MCF 10A (cell line): ENCODE data around the gene SLC7A9. TPM values are rescaled to one million over a fixed set of nuclear protein-coding genes. Genes with fewer than 3 reads are reported as not detected.
"Not testable (repeated sequence)": the region's sequence is repeated elsewhere in the genome, so short reads cannot be mapped to it uniquely, and the experiment has no call there.

Source experiments
- BruUV-seq: library from RNA; stranded (reverse); fragments of 400-500 nt; replicated peaks from 2 replicates; lab custom pipeline; 2021; lab: Mats Ljungman, UMichigan
- CTCF ChIA-PET: fragments of 300-600 bp; sonication (Branson Sonifier 250); formaldehyde crosslinking; extraction: SDS; loops from one replicate; lab custom pipeline; 2021; ENCODE audit warnings: antibody characterized with exemption, inconsistent platforms; lab: Yijun Ruan, JAX
- POLR2A ChIA-PET: fragments of 300-600, 350-650 bp; sonication (Branson Sonifier 250); formaldehyde crosslinking; extraction: SDS; loops from one replicate; lab custom pipeline; 2020; ENCODE audit warnings: antibody characterized with exemption, inconsistent platforms; lab: Yijun Ruan, JAX
- DNase-seq: peaks from one replicate; pipeline ENCODE4 v3.0.0-alpha.2; 2018; ENCODE audit not compliant: unreplicated experiment
- H3K27ac Mint-ChIP-seq: one replicate; pipeline ENCODE4 v1.8.0; 2022; ENCODE audit warnings: mild to moderate bottlenecking, low read depth, mixed read lengths; ENCODE audit not compliant: unreplicated experiment
- H3K27me3 Mint-ChIP-seq: one replicate; pipeline ENCODE4 v1.8.0; 2022; ENCODE audit warnings: mixed read lengths; ENCODE audit not compliant: insufficient read depth, unreplicated experiment
- H3K36me3 Mint-ChIP-seq: one replicate; pipeline ENCODE4 v1.8.0; 2022; ENCODE audit warnings: mild to moderate bottlenecking, moderate library complexity, mixed read lengths; ENCODE audit not compliant: insufficient read depth, unreplicated experiment
- H3K4me1 Mint-ChIP-seq: one replicate; pipeline ENCODE4 v1.8.0; 2022; ENCODE audit warnings: mixed read lengths; ENCODE audit not compliant: insufficient read depth, unreplicated experiment
- H3K4me3 Mint-ChIP-seq: one replicate; pipeline ENCODE4 v1.8.0; 2022; ENCODE audit warnings: mild to moderate bottlenecking, moderate library complexity, mixed read lengths; ENCODE audit not compliant: unreplicated experiment
- H3K9me3 Mint-ChIP-seq: one replicate; pipeline ENCODE4 v1.8.0; 2022; ENCODE audit warnings: mixed read lengths; ENCODE audit not compliant: unreplicated experiment
- intact Hi-C: fragments of 100-400 bp; cut with micrococcal nuclease; formaldehyde crosslinking; loops from 2 replicates; pipeline ENCODE4 v1.14.1; 2022
- total RNA-seq: library from RNA; stranded (reverse); gene quantifications from 2 replicates; pipeline ENCODE4 v1.2.3, GENCODE V29; 2022
- TF ChIP-seq, protein P1 (sequence below): fragments of 200-600 bp; IDR thresholded peaks from one replicate; pipeline ENCODE4 v1.8.0; 2022; ENCODE audit warnings: antibody characterized with exemption, mild to moderate bottlenecking; ENCODE audit not compliant: unreplicated experiment

Gene SLC7A9
- total RNA-seq, 1 experiment from 2014 or later: not detected

DNA sequence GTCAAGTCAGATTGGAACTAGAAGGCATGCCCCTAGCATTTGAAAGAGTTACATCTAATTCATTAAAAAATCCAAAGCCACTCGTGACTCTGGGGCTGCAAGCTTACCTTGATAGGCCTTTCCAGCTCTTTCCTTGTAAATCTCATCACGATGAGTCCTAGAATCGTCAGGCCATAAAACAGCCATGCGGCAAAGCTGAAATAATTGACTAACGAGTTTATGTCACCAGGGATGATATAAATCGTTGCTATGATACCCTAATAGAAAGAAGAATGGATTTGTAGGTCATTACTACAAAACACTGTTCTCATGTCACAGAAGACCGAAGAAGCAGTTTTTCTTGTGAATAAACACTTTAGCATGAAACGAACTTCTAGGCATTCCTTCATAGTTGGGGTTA lies 27.5 kb downstream of the SLC7A9 start:
- TF ChIP-seq, protein P1, sequence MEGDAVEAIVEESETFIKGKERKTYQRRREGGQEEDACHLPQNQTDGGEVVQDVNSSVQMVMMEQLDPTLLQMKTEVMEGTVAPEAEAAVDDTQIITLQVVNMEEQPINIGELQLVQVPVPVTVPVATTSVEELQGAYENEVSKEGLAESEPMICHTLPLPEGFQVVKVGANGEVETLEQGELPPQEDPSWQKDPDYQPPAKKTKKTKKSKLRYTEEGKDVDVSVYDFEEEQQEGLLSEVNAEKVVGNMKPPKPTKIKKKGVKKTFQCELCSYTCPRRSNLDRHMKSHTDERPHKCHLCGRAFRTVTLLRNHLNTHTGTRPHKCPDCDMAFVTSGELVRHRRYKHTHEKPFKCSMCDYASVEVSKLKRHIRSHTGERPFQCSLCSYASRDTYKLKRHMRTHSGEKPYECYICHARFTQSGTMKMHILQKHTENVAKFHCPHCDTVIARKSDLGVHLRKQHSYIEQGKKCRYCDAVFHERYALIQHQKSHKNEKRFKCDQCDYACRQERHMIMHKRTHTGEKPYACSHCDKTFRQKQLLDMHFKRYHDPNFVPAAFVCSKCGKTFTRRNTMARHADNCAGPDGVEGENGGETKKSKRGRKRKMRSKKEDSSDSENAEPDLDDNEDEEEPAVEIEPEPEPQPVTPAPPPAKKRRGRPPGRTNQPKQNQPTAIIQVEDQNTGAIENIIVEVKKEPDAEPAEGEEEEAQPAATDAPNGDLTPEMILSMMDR: no peak
- H3K9me3 Mint-ChIP-seq: peaks cover 7% of the 10 kb centered on the region
- BruUV-seq: no TSS peak
- H3K27ac Mint-ChIP-seq: no peak overlapping the region
- ChIA-PET CTCF (no interaction called here), POLR2A (no interaction called here)
- no peaks in the 10 kb centered on the region for H3K4me1 Mint-ChIP-seq
- no peaks in the 10 kb centered on the region for H3K27me3 Mint-ChIP-seq
- no peak for DNase-seq
- H3K36me3 Mint-ChIP-seq: no peaks in the 10 kb centered on the region
- H3K4me3 Mint-ChIP-seq: no peak overlapping the region
- intact Hi-C loops: no loop called here

DNA sequence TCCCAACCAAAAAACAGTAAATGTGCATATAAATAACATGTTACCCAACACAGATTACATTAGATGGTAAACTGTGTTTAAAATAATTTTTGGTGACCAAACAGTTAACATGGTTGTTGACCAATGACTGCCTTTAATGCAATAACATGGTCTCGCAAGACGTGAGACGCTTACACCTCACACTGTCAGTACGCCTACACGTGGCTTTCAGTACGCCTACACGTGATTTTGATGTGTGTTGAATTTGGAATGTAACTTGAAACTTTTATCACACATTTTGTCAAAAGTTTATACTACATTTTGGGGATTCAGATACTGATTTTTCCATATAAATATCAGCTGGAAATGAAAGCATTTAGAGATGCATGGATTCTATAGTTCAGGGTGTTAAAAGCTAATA lies 32.0 kb downstream of the SLC7A9 start:
- POLR2A ChIA-PET: no interaction called here
- no peak overlapping the region for H3K27ac Mint-ChIP-seq

DNA sequence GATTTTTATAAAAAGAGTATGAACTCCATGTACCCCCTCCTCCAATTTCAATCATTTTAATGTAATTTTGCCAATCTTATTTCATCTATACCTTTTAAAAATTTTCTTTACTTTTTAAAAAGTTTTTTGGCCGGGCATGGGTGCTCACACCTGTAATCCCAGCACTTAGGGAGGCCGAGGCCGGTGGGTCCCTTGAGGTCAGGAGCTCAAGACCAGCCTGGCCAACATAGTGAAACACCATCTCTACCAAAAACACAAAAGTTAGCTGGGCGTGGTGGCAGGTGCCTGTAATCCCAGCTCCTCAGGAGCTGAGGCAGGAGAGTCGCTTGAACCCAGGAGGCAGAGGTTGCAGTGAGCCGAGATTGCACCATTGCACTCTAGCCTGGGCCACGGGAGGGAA lies 36.2 kb downstream of the SLC7A9 start:
- H3K27me3 Mint-ChIP-seq, H3K36me3 Mint-ChIP-seq, H3K9me3 Mint-ChIP-seq, BruUV-seq, H3K27ac Mint-ChIP-seq, H3K4me1 Mint-ChIP-seq, DNase-seq, CTCF ChIA-PET, H3K4me3 Mint-ChIP-seq, POLR2A ChIA-PET, intact Hi-C loops: not testable (repeated sequence)

More for the DNA sequence above, 32.0 kb downstream of the SLC7A9 start:
- TF ChIP-seq, protein P1: no peak
- CTCF ChIA-PET: no interaction called here
- Mint-ChIP-seq H3K4me3 (no peak overlapping the region), H3K4me1 (no peaks in the 10 kb centered on the region), H3K36me3 (no peaks in the 10 kb centered on the region), H3K9me3 (peaks cover 7% of the 10 kb centered on the region), H3K27me3 (no peaks in the 10 kb centered on the region)
- no TSS peak for BruUV-seq
- intact Hi-C loops: no loop called here
- no peak for DNase-seq

DNA sequence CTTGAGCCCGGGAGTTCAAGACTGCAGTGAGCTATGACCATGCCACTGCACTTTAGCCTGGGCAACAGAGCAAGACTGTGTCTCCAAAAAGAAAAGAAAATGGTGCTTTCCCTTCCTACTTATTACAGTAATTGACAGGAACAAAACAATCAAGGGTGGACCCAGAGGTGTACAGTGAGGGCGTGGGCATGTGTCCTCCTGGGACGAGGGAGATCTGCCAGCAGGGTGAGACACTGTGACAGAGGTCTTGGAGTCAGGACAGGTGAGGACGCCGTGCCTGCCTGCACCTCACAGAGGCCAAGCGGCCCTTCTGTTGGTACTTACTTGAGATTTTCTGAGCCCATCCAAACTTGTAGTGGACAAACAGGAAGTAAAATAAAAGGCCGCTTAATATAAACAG lies 36.7 kb downstream of the SLC7A9 start:
- H3K4me3 Mint-ChIP-seq, intact Hi-C loops, DNase-seq, BruUV-seq, POLR2A ChIA-PET, H3K9me3 Mint-ChIP-seq, H3K27ac Mint-ChIP-seq, H3K36me3 Mint-ChIP-seq, H3K27me3 Mint-ChIP-seq, H3K4me1 Mint-ChIP-seq, CTCF ChIA-PET: not testable (repeated sequence)

DNA sequence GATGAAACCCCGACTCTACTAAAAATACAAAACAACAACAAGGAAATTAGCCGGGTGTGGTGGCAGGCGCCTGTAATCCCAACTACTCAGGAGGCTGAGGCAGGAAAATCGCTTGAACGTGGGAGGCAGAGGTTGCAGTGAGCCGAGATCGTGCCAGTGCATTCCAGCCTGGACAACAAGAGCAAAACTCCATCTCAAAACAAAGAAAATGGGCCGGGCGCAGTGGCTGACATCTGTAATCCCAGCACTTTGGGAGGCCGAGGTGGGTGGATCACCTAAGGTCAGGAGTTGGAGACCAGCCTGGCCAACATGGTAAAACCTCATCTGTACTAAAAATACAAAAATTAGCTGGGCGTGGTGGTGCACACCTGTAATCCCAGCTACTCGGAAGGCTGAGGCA lies 37.5 kb downstream of the SLC7A9 start:
- intact Hi-C loops, H3K9me3 Mint-ChIP-seq, DNase-seq, H3K27ac Mint-ChIP-seq, H3K36me3 Mint-ChIP-seq, POLR2A ChIA-PET, BruUV-seq, H3K4me1 Mint-ChIP-seq, H3K27me3 Mint-ChIP-seq, H3K4me3 Mint-ChIP-seq, CTCF ChIA-PET: not testable (repeated sequence)
